ENCODE measurements around the gene TAF12.
"Not testable (repeated sequence)": the region's sequence is repeated elsewhere in the genome, so short reads cannot be mapped to it uniquely, and the experiment has no call there.

TAF12 gene

GRCh38 chr1:28582248-28582615, 60.6 kb downstream of the TAF12 start:
- no peak for DNase-seq (ENCODE audit: low read depth in 2 of 2)

GRCh38 chr1:28581531-28582247, 61.2 kb downstream of the TAF12 start:
- peak; percentile 80 to 84 for DNase-seq (ENCODE audit: low read depth in 2 of 2)

GRCh38 chr1:28580722-28581530, 61.9 kb downstream of the TAF12 start:
- DNase-seq (ENCODE audit: low read depth in 2 of 2): peak in 1 of 2 donors; percentile 28

- DNase-seq (ENCODE audit: low read depth in 2 of 2): no peak
Measured at GRCh38 chr1:28579401-28579800, 63.5 kb downstream of the TAF12 start.

- no peak for DNase-seq (ENCODE audit: low read depth in 2 of 2)
Measured at GRCh38 chr1:28578696-28579218, 64.1 kb downstream of the TAF12 start.

GRCh38 chr1:28577738-28578536, 64.9 kb downstream of the TAF12 start:
- DNase-seq (ENCODE audit: low read depth in 2 of 2): no peak

- DNase-seq (ENCODE audit: low read depth in 2 of 2): no peak
Measured at GRCh38 chr1:28577052-28577678, 65.7 kb downstream of the TAF12 start.

GRCh38 chr1:28573564-28573963, 69.3 kb downstream of the TAF12 start:
- DNase-seq (ENCODE audit: low read depth in 2 of 2): no peak

- DNase-seq (ENCODE audit: low read depth in 2 of 2): not testable (repeated sequence)
Measured at GRCh38 chr1:28572891-28573290, 70.0 kb downstream of the TAF12 start.

- DNase-seq (ENCODE audit: low read depth in 2 of 2): no peak
Measured at GRCh38 chr1:28571911-28572310, 71.0 kb downstream of the TAF12 start.

- DNase-seq (ENCODE audit: low read depth in 2 of 2): no peak
Measured at GRCh38 chr1:28566931-28567330, 75.9 kb downstream of the TAF12 start.

- no peak for DNase-seq (ENCODE audit: low read depth in 2 of 2)
Measured at GRCh38 chr1:28565726-28566125, 77.1 kb downstream of the TAF12 start.

- no peak for DNase-seq (ENCODE audit: low read depth in 2 of 2)
Measured at GRCh38 chr1:28565040-28565439, 77.8 kb downstream of the TAF12 start.

- DNase-seq (ENCODE audit: low read depth in 2 of 2): no peak
Measured at GRCh38 chr1:28564310-28564709, 78.6 kb downstream of the TAF12 start.

GRCh38 chr1:28560886-28561285, 82.0 kb downstream of the TAF12 start:
- DNase-seq (ENCODE audit: low read depth in 2 of 2): no peak
